Endodermal cell (in vitro differentiated cells): ENCODE data around the gene SRPK3. TPM values are rescaled to one million over a fixed set of nuclear protein-coding genes. Genes with fewer than 3 reads are reported as not detected.
A peak's percentile ranks its signal among the peaks of the same experiment; 100 is the strongest.

Experiments
- DNase-seq: peaks from one replicate; pipeline ENCODE4 v3.0.0-alpha.2; 2017
- H3K27ac ChIP-seq: 2 replicates; pipeline ENCODE4 v1.5.1; 2013; ENCODE audit warnings: mild to moderate bottlenecking, low read depth, low read length, moderate library complexity
- H3K27me3 ChIP-seq: 2 replicates; pipeline ENCODE4 v1.6.1; 2013; ENCODE audit warnings: mild to moderate bottlenecking, low read length, moderate library complexity; ENCODE audit not compliant: insufficient read depth, control insufficient read depth, poor library complexity, severe bottlenecking
- H3K36me3 ChIP-seq: 2 replicates; pipeline ENCODE4 v1.7.0; 2013; ENCODE audit warnings: mild to moderate bottlenecking, low read length, moderate library complexity; ENCODE audit not compliant: control insufficient read depth, insufficient read depth
- H3K4me1 ChIP-seq: one replicate; pipeline ENCODE4 v1.7.0; 2013; ENCODE audit warnings: low read length; ENCODE audit not compliant: control insufficient read depth, insufficient read depth
- H3K4me3 ChIP-seq: 2 replicates; pipeline ENCODE4 v1.5.1; 2013; ENCODE audit warnings: mild to moderate bottlenecking, low read length, moderate library complexity
- H3K9ac ChIP-seq: 2 replicates; pipeline ENCODE4 v1.6.1; 2013; ENCODE audit warnings: mild to moderate bottlenecking, low read length, moderate library complexity; ENCODE audit not compliant: poor library complexity, severe bottlenecking; ENCODE audit errors: extremely low read depth
- H3K9me3 ChIP-seq: 2 replicates; pipeline ENCODE4 v1.6.1; 2013; ENCODE audit warnings: mild to moderate bottlenecking, low read length, moderate library complexity; ENCODE audit not compliant: control insufficient read depth
- H3K27ac Mint-ChIP-seq: 2 replicates; pipeline ENCODE4 v1.8.0; 2020; ENCODE audit warnings: mixed read lengths
- H3K27me3 Mint-ChIP-seq: 2 replicates; pipeline ENCODE4 v1.8.0; 2021; ENCODE audit warnings: mild to moderate bottlenecking, mixed read lengths; ENCODE audit not compliant: insufficient read depth
- H3K36me3 Mint-ChIP-seq: 2 replicates; pipeline ENCODE4 v1.8.0; 2020; ENCODE audit warnings: low read depth, mixed read lengths
- H3K4me1 Mint-ChIP-seq: 2 replicates; pipeline ENCODE4 v1.8.0; 2020; ENCODE audit warnings: mixed read lengths
- H3K4me3 Mint-ChIP-seq: 2 replicates; pipeline ENCODE4 v1.8.0; 2020; ENCODE audit warnings: mild to moderate bottlenecking, moderate library complexity, mixed read lengths
- H3K9me3 Mint-ChIP-seq: 2 replicates; pipeline ENCODE4 v1.8.0; 2020; ENCODE audit warnings: mild to moderate bottlenecking, mixed read lengths
- CTCF ChIP-seq: fragments of 200-600 bp; sonication (generic); conservative IDR thresholded peaks from 2 replicates; pipeline ENCODE4 v1.5.0; 2021; ENCODE audit warnings: antibody characterized with exemption, mild to moderate bottlenecking
- WGBS, 2 experiments: methylation state at CpG; one replicate each; pipeline versions ENCODE4 v1.1.5 to v1.1.7; 2013; ENCODE audit warnings: missing lambda C conversion rate in 2 of 2, mixed read lengths in 1 of 2; ENCODE audit not compliant: insufficient coverage in 1 of 2, insufficient read length in 1 of 2; 5-methylcytosine and 5-hydroxymethylcytosine counted together
- total RNA-seq, 2 donors: library from RNA; stranded (reverse); fragmentation: NEBNext Ultra II Directional in 1 of 2; extraction: Animal tissue kit (Norgen Biotek cat#: 25700) in 1 of 2; gene quantifications; 2 replicates in 1 of 2; 3 replicates in 1 of 2; pipeline ENCODE4 v1.2.1, GENCODE V29; 2021

Gene SRPK3
- total RNA-seq, 2 donors from 2014 or later: not detected

- Histone ChIP-seq H3K9ac (no peak overlapping the region), H3K36me3 (no peaks in the 10 kb centered on the region), H3K27ac (no peak overlapping the region), H3K9me3 (no peaks in the 10 kb centered on the region), H3K4me1 (no peaks in the 10 kb centered on the region), H3K27me3 (no peaks in the 10 kb centered on the region), H3K4me3 (no peak overlapping the region)
- Mint-ChIP-seq H3K4me1 (no peaks in the 10 kb centered on the region), H3K4me3 (no peak overlapping the region), H3K36me3 (no peaks in the 10 kb centered on the region), H3K27me3 (peaks cover 5% of the 10 kb centered on the region), H3K27ac (no peak overlapping the region), H3K9me3 (peaks cover 54% of the 10 kb centered on the region)
- WGBS, 2 experiments: 94% methylated on average over 7 of the region's 7 CpGs; no CpG with 5 or more reads in 1 of the 2 experiments
- TF ChIP-seq CTCF: no peak
- peak; percentile 32 for DNase-seq
Measured at GRCh38 chrX:153764786-153765137, 16.1 kb upstream of the SRPK3 start.

GRCh38 chrX:153765138-153766079 is 15.4 kb upstream of the SRPK3 start:
- Mint-ChIP-seq H3K27me3 (peaks cover 5% of the 10 kb centered on the region), H3K4me1 (no peaks in the 10 kb centered on the region), H3K27ac (no peak overlapping the region), H3K4me3 (no peak overlapping the region), H3K9me3 (peaks cover 52% of the 10 kb centered on the region), H3K36me3 (no peaks in the 10 kb centered on the region)
- TF ChIP-seq CTCF: no peak
- DNase-seq: peak; percentile 47
- Histone ChIP-seq H3K9me3 (no peaks in the 10 kb centered on the region), H3K27ac (no peak overlapping the region), H3K4me3 (no peak overlapping the region), H3K9ac (no peak overlapping the region), H3K4me1 (no peaks in the 10 kb centered on the region), H3K27me3 (no peaks in the 10 kb centered on the region), H3K36me3 (no peaks in the 10 kb centered on the region)
- 89% methylated on average over 24 of the region's 27 CpGs; no CpG with 5 or more reads in 1 of the 2 experiments for WGBS, 2 experiments

- no peak overlapping the region for H3K4me3 ChIP-seq
- WGBS, 2 experiments: 48% methylated on average over 4 to 19 of the region's 21 CpGs
- no peaks in the 10 kb centered on the region for H3K4me1 ChIP-seq
- H3K4me1 Mint-ChIP-seq: no peaks in the 10 kb centered on the region
- H3K27ac Mint-ChIP-seq: no peak overlapping the region
- peak; percentile 65 for DNase-seq
- no peak overlapping the region for H3K4me3 Mint-ChIP-seq
- no peaks in the 10 kb centered on the region for H3K27me3 ChIP-seq
- H3K27ac ChIP-seq: peak overlapping the region; percentile 17
- H3K9ac ChIP-seq: no peak overlapping the region
- no peak for TF ChIP-seq CTCF
- H3K36me3 ChIP-seq: no peaks in the 10 kb centered on the region
- no peaks in the 10 kb centered on the region for H3K9me3 ChIP-seq
- peaks cover 48% of the 10 kb centered on the region for H3K9me3 Mint-ChIP-seq
- no peaks in the 10 kb centered on the region for H3K36me3 Mint-ChIP-seq
- H3K27me3 Mint-ChIP-seq: peaks cover 5% of the 10 kb centered on the region
Measured at GRCh38 chrX:153766098-153766817, 14.6 kb upstream of the SRPK3 start.
